GM18870 (cell line): ENCODE results near the gene KDM5A.
"Not testable (repeated sequence)": the region's sequence is repeated elsewhere in the genome, so short reads cannot be mapped to it uniquely, and the experiment has no call there.

Experiments used
- ATAC-seq: cut with Tn5 transposase; IDR thresholded peaks from one replicate; pipeline ENCODE4 v1.9.1; 2021; ENCODE audit warnings: moderate library complexity; ENCODE audit not compliant: unreplicated experiment

KDM5A gene

DNA sequence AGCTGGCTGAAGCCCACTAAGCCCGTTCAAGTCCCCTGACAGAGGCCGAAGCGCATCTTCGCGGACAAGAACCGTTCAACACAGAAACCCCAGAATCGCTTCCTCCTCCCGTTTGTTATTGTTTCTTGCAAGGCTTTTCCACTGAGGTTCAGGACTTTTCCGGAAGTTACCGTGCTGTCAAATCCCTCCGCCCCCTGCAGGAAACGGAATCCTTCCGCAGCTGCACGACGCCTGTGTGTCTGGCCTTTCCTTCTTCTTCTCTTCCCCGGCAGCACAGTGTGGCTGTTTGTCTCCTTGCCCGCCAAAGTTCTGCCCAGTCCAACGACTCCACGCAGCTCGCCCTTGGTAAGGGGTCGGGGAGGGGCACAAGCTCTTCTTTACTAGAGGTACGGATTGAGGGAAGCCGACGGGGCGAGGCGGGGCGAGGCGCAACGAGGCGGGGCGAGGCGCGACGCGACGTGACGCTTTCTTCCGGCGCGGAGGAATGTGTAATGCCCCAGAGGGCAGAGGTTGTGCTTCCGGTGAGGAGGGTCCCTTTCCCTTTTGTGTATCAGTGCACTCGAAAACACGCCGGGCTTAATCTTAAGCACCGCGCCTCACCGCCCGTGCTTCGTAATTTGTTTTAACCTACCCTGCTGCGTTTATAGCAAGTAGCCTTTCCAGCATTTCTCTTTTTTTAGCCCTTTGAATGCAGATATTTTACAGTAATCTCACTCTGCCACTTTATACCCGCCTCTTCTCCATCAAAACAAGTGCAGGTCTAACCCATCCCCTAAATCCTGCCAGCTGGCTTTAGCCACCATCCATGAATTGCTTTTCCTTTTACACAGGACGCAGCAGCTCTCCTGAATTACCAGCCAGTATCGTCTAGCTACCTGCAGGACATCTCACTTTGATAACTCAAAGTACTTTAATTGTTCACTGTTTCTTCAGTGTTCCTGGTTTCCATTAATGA, at the start of gene KDM5A:
Gene KDM5A (minus strand): TSS at position 179 of the 955 bp plus-strand sequence. CDS start 229 bp downstream, outside the sequence.
- peak; percentile 71 for ATAC-seq

DNA sequence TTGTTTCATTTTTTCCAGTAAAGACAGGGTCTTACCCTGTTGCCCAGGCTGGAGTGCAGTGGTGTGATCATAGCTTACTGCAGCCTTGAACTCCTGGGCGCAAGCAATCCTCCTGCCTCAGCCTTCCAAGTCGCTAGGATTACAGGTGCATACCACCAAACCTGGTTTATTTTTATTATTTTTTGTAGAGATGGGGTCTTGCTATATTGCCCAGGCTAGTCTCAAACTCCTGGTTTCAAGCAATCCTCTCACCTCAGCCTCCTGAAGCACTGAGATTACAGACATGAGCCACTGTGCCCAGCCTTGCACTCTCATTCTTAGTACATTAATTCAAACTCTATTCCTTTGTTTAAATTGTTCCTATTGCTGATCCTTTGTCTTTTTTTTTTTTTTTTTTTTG, 46.6 kb upstream of the KDM5A start:
- ATAC-seq, result not testable (repeated sequence)

DNA sequence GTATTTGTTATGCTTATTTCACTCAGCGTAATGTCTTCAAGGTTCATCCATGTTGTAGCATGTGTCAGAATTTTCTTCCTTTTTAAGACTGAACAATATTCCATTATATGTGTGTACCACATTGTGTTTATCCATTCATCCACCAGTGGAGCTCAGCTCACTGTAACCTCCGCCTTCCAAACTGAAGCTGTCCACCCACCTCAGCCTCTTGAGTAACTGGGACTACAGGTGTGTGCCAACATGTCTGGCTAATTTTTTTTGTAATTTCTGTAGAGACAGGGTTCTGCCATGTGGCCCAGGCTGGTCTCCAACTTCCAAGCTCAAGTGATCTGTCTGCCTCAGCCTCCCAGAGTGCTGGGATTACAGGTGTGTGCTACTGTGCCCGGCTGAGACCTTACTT, 33.4 kb upstream of the KDM5A start:
- ATAC-seq, result no peak

DNA sequence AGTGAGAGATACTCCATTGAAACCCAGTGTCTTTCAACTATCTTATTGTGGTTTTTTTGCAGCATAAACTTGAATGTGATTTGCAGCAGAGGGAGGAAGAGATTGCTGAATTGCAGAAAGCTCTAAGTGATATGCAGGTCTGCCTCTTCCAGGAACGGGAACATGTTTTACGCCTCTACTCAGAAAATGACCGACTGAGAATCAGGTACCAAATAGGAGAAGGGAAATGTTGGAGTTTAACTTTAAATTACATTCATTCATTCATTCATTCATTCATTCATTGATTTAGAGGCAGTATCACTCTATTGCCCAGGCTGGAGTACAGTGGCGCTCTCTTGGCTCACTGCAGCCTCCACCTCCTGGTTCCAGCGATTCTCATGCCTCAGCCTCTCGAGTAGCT, 29.3 kb upstream of the KDM5A start:
- no peak for ATAC-seq

DNA sequence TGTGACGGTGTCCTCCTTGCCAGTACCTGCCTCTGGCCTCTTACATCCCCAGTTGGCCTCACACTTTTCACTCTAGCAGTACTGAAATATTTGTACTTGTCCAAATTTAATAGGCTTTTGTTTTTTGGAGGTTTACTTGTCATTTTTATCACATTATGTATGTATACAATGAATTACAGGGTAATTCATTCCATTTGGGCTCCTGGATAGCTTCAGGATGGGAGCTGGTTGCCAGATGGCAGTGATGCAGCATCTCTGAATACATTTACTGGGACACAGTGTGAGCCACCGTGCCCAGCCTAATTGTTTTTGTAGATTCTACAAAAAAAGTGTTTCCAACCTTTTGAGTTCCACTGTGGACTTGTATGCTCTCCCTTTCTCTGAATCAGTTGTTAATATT, 25.7 kb upstream of the KDM5A start:
- no peak for ATAC-seq

DNA sequence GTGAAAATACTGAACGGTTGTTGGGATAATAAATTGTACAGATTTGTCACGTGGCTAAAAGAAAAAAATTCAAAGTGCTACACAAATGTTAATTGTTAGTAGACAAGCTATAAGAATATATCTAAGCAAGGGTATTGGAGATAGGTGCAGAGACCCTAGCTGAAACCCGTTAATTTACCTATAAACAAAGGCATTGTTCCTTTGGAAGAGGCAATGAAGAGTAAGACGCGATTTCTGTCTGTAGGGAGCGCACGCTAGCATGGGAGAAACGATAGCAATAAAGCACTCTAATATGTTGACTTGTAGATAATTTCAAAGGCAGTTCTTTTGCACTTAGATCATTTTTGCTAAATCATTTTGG, 12.9 kb upstream of the KDM5A start:
- ATAC-seq, result no peak

DNA sequence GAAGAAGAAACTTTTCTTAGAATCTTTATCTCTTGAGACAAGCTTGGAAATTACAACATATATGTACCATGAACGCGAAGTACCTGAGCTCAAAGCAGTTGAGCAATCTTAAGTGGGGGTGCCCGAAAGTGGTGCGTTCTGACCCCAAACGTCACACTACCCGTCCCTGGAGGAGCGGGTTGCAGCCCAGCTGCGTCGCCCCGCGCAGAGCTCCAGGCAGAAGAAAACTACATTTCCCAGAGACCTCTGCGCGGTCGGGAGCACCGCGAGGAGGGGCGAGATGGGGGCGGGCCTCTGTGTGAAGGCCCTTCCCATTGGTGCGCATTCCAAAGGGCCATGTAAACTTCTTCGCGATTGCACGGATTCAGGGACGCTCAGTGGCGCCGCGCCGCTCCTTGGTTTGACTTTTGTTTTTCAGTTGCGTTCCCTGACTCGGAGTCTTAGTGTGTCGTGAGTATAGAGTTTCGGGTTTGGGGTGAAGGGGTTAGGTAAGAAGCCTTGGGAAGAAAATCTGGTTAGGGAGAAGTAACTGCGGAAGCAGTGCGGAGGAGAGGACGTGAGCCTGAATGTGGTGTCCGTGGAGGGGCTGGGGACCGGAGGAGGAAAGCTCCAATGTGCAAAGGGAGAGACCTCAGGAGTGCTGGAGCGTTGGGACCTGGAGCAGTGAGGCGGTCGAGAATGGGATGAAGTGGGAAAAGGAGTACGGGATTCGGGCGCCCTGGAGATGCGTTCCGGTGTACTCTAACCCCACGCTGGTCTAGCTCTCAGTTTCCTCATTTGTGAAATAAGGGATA, 12.3 kb upstream of the KDM5A start, which contains the start of gene CCDC77:
Gene CCDC77 (plus strand): TSS at position 410 of the 794 bp plus-strand sequence. CDS start 7,740 bp downstream, outside the sequence.
- peak; percentile 91 for ATAC-seq

DNA sequence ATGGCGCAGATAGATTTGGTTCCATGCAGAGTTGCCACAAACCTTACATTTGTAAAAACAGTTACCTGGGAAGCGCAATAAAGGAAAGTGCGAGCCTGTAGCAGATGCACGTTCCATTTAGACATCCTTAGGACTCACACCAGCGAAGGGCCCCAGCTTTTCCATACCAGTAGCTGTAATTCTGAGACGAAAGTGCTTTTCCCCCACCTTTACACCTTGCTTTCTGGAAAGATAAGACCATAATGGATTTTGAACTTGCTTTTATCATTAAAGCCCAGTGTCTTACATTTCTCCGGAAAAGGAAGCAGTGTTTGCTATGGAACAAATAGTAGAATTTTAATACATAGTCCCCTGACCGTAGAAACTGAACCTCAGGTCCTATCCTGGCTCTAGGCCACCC, 11.7 kb upstream of the KDM5A start:
- no peak for ATAC-seq

DNA sequence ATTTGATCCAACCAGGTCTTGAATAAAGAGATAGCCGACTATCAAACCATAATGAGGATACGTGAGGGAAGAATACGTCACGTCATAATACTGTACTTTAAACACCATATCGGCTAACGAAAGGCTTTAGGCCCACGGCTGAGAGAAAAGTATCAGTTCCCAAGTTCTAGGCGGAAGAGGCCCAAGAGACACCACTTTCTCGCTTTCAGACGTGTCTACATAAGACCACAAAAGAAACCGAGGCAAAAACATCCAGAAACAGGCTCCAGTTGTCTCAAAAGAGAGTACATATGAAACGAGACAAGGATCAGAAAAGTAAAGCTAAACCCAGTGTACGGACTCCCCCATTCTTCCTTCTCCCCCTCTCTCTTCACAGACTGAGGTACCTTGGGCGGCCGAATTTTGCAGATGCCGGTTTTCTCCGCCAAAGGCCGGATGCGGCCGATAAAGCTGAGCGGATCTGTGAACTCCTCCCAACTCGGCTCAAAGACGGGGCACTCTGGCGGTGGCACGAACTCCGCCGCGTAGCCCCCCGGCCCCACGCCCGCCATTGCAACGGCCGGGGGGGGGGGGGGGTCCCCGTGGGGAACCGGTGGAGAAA, 479 bp downstream of the KDM5A start:
- ATAC-seq, result no peak

DNA sequence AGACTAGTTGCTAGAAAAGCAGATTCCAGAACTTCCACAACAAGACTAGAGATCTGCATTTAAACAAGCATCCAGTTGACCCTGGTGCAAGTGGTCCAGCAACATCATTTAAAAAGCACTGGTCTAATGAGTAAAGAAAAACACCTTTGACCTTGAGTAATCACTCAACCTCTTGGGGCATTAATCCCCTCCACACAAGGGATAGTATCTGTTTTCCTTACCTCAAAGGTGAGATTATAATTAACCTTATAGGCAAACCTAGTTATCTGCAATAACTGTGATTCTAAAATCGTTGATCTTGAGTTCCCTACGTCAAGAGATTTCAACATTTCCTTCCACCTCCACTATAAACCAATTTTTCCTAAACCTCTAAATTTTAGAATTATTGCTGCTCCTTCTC, 1.1 kb downstream of the KDM5A start:
- ATAC-seq, result no peak

DNA sequence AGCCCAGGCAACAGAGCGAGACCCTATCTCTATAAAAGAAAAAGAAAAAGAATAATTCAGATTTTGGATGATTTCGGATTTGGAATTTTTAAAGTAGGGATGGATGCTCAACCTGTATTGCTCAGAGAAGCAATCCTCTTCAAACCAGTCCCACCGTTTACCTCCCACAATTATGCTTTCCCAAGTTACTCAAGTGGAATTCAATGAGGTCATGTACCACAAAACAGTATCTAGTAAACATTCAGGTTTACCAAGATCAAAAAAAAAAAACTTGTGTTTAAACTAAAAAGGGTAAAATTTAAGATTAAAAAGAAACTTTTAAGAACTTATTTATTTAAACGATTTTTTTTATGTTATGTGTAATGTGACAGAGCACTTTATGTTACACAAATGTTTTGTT, 2.5 kb downstream of the KDM5A start:
- no peak for ATAC-seq

DNA sequence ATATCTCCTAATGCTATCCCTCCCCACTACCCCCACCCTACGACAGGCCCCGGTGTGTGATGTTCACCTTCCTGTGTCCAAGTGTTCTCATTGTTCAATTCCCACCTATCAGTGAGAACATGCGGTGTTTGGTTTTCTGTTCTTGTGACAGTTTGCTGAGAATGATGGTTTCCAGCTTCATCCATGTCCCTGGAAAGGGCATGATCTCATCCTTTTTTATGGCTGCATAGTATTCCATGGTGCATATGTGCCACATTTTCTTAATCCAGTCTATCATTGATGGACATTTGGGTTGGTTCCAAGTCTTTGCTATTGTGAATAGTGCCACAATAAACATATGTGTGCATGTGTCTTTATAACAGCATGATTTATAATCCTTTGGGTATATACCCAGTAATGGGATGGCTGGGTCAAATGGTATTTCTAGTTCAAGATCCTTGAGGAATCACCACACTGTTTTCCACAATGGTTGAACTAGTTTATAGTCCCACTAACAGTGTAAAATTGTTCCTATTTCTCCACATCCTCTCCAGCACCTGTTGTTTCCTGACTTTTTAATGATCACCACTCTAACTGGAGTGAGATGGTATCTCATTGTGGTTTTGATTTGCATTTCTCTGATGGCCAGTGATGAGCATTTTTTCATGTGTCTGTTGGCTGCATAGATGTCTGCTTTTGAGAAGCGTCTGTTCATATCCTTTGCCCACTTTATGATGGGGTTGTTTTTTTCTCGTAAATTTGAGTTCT, 18.2 kb downstream of the KDM5A start:
- not testable (repeated sequence) for ATAC-seq

DNA sequence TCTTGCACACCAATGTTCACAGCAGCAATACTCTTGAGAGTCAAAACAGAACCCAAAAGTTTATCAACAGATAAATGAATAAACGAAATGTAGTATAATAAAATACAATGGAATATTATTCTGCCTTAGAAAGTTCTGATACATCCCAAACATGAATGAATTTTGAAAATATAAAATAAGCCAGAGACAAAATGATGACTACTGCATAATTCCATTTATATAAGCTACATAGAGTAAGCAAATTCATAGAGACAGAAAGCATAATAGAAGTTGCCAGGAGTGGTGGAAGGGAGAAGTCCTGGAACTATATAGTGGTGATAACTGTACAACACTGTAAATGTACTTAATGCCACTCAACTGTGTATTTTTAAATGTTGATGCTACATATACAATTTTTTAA, 21.1 kb downstream of the KDM5A start:
- no peak for ATAC-seq

DNA sequence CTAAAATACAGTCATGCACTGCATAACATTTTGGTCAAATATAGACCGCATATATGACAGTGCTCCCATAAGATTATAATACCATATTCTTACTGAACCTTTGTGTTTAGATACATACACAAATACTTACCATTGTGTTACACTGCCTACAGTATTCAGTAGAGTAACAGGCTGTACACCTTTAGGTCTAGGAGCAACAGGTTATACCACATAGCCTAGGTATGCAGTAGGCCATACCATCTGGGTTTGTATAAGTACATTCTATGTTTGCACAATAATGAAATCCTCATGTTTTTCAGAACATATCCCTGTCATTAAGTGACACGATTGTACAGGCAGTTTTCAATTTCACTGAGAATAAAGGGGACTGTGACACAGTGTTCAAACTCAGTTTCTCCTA, 22.3 kb downstream of the KDM5A start:
- no peak for ATAC-seq

DNA sequence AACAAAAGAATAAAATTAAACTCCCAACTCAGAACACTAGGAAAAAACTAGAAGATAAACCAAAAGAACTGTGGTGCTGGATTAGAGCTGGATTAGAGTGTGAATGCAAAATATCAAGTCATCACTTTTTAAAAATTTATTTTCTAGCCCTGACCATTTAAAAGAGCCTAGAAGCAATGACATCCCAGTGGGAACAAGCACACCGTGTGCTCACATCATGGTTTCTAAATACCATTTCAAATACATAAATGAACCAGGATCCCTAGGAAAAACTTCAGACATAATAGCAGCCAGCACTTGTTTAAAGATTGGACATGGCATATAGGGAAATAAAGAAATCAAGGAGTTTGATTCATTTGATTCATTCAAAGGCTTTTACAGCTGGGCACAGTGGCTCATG, 30.0 kb downstream of the KDM5A start:
- ATAC-seq, result no peak

DNA sequence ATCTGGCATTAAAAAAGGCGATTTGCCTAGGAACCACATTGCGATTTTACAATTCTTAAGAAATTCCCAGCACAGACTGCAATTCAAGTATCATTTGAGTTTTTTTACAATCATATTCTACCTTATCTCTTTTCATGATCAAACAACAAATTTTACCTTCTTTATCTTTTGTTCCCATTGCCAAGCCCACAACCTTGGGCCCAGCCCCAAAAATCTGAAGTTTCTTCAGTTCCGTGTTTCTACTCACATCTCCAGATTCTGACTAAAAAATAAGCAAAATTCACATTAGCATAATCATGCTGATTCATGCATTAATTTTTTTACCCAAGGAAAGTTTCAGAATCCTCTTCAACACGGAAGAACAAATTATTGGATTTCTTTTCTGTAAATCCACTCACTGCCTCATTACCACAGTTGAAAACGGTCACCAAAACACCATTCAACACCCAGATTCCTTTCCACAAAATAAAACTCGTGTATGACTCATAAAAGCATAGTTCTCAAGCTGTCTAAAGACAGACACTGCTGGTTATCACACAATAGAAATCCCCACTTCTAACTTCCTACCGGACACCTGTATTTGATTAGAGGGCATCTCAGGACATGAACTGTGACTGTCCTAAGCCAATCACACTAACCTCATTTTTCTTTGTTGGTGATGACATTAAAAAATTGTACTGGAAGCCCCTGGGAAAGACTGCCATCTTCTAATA, 32.7 kb downstream of the KDM5A start:
- no peak for ATAC-seq

DNA sequence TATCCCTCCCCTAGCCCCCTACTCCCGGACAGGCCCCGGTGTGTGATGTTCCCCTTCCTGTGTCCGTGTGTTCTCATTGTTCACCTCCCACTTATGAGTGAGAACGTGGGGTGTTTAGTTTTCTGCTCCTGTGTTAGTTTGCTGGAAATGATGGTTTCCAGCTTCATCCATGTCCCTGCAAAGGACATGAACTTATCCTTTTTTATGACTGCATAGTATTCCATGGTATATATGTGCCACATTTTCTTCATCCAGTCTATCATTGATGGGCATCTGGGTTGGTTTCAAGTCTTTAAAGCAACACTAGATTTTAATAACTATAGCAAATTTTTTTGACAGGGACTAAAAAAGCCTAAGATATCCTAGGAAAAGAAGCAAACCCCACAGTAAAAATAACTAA, 37.9 kb downstream of the KDM5A start:
- not testable (repeated sequence) for ATAC-seq

DNA sequence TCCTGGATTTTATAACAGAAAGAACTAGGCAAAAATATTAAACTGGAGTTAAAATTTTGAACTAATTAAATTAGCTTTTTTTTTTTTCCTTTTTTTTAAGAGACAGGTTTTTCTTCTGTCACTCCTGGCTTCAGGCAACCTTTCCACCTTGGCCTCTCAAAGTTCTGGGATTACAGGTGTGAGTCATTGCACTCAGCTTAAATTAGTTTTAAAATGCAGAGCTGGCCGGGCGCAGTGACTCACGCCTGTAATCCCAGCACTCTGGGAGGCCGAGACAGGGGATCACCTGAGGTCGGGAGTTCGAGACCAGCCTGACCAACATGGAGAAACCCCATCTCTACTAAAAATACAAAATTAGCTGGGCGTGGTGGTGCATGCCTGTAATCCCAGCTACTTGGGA, 39.5 kb downstream of the KDM5A start:
- ATAC-seq, result not testable (repeated sequence)

DNA sequence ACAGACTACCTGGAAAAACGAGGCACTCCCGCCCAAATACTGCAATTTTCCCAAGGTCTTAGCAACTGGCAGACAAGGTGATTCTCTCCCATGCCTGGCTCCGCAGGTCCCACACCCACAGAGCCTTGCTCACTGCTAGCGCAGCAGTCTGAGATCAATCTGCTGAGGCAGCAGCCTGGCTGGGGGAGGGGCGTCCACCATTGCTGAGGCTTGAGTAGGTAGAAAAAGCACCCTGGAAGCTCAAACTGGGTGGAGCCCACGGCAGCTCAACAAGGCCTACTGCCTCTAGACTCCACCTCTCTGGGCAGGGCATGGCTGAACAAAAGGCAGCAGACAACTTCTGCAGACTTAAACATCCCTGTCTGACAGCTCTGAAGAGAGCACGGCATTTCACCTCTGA, 46.1 kb downstream of the KDM5A start:
- not testable (repeated sequence) for ATAC-seq

DNA sequence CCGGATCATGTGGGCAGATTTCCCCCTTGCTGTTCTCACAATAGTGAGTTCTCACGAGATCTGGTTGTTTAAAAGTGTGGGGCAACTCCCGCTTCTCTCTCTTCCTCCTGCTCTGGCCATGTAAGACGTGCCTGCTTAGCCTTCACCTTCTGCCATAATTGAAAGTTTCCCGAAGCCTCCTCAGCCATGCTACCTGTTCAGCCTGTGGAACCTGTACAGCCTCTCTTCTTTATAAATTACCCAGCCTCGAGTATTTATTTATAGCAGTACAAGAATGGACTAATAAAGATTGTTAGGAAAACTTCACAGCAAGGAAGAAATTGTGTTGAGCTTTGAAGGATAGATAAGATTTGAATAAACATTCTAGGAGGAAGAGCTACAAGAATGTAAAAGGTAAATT, 52.1 kb downstream of the KDM5A start:
- no peak for ATAC-seq
